Measurements from ENCODE around the gene SNORC. TPM values are rescaled to one million over a fixed set of nuclear protein-coding genes. Genes with fewer than 3 reads are reported as not detected.

The SNORC gene
- total and polyA plus RNA-seq, 2 donors from 2014 or later: 2.7 to 3.3 TPM

GRCh38 chr2:232882505-232883115 lies 12.5 kb downstream of the SNORC start:
- TF ChIP-seq CTCF (IDR thresholded peaks at IDR 0.05; ENCODE audit: borderline replicate concordance, extremely low read depth, insufficient read depth): no peak
- DNase-seq (no peak), FAIRE-seq (no peak)
- Histone ChIP-seq H3K27ac (ENCODE audit: low read depth in 2 of 2, low read length in 2 of 2) (no peak overlapping the region), H3K9me3 (ENCODE audit: control insufficient read depth in 2 of 3, insufficient read depth in 1 of 3, low read length in 3 of 3) (no peaks in the 10 kb centered on the region), H3K4me3 (ENCODE audit: low read length in 3 of 3) (no peak overlapping the region), H3K36me3 (ENCODE audit: control insufficient read depth in 2 of 3, insufficient read depth in 3 of 3, low read length in 3 of 3) (peaks cover 0 to 3% (median 0%) of the 10 kb centered on the region in 3 donors), H3K9ac (ENCODE audit: low read length in 3 of 3) (no peak overlapping the region), H3K4me1 (ENCODE audit: control insufficient read depth in 2 of 3, insufficient read depth in 2 of 3, low read depth in 1 of 3, low read length in 3 of 3) (no peaks in the 10 kb centered on the region), H3K27me3 (ENCODE audit: control insufficient read depth, insufficient read depth, low read length) (no peaks in the 10 kb centered on the region)
- intact Hi-C loops (cut with DNase I): no loop called here

- DNase-seq: peak in 1 of 5 donors; percentile 62
- FAIRE-seq: no peak
- intact Hi-C loops (cut with DNase I): no loop called here
Observed at GRCh38 chr2:232883116-232883721, 13.2 kb downstream of the SNORC start.

GRCh38 chr2:232884001-232884421 lies 13.9 kb downstream of the SNORC start:
- no peaks in the 10 kb centered on the region for H3K9me3 ChIP-seq (ENCODE audit: control insufficient read depth in 2 of 3, insufficient read depth in 1 of 3, low read length in 3 of 3)
- intact Hi-C loops (cut with DNase I): no loop called here
- no peak overlapping the region for H3K27ac ChIP-seq (ENCODE audit: low read depth in 2 of 2, low read length in 2 of 2)
- H3K27me3 ChIP-seq (ENCODE audit: control insufficient read depth, insufficient read depth, low read length): no peaks in the 10 kb centered on the region
- FAIRE-seq: no peak
- H3K9ac ChIP-seq (ENCODE audit: low read length in 3 of 3): no peak overlapping the region
- no peaks in the 10 kb centered on the region for H3K4me1 ChIP-seq (ENCODE audit: control insufficient read depth in 2 of 3, insufficient read depth in 2 of 3, low read depth in 1 of 3, low read length in 3 of 3)
- no peak overlapping the region for H3K4me3 ChIP-seq (ENCODE audit: low read length in 3 of 3)
- no peak for TF ChIP-seq CTCF (IDR thresholded peaks at IDR 0.05; ENCODE audit: borderline replicate concordance, extremely low read depth, insufficient read depth)
- peak in 1 of 5 donors; percentile 23 for DNase-seq
- H3K36me3 ChIP-seq (ENCODE audit: control insufficient read depth in 2 of 3, insufficient read depth in 3 of 3, low read length in 3 of 3): peaks cover 0 to 6% (median 0%) of the 10 kb centered on the region in 3 donors

More at GRCh38 chr2:232883116-232883721, 13.2 kb downstream of the SNORC start:
- TF ChIP-seq CTCF (IDR thresholded peaks at IDR 0.05; ENCODE audit: borderline replicate concordance, extremely low read depth, insufficient read depth): no peak
- Histone ChIP-seq H3K27ac (ENCODE audit: low read depth in 2 of 2, low read length in 2 of 2) (no peak overlapping the region), H3K9ac (ENCODE audit: low read length in 3 of 3) (no peak overlapping the region), H3K9me3 (ENCODE audit: control insufficient read depth in 2 of 3, insufficient read depth in 1 of 3, low read length in 3 of 3) (no peaks in the 10 kb centered on the region), H3K36me3 (ENCODE audit: control insufficient read depth in 2 of 3, insufficient read depth in 3 of 3, low read length in 3 of 3) (peaks cover 0 to 5% (median 0%) of the 10 kb centered on the region in 3 donors), H3K4me1 (ENCODE audit: control insufficient read depth in 2 of 3, insufficient read depth in 2 of 3, low read depth in 1 of 3, low read length in 3 of 3) (no peaks in the 10 kb centered on the region), H3K27me3 (ENCODE audit: control insufficient read depth, insufficient read depth, low read length) (no peaks in the 10 kb centered on the region), H3K4me3 (ENCODE audit: low read length in 3 of 3) (no peak overlapping the region)
